GM21737 (cell line): ENCODE measurements around the gene CYP39A1.

Experiments
- ATAC-seq: cut with Tn5 transposase; IDR thresholded peaks from one replicate; pipeline ENCODE4 v1.9.1; 2021; ENCODE audit warnings: mild to moderate bottlenecking, moderate library complexity; ENCODE audit not compliant: unreplicated experiment

Gene CYP39A1, protein sequence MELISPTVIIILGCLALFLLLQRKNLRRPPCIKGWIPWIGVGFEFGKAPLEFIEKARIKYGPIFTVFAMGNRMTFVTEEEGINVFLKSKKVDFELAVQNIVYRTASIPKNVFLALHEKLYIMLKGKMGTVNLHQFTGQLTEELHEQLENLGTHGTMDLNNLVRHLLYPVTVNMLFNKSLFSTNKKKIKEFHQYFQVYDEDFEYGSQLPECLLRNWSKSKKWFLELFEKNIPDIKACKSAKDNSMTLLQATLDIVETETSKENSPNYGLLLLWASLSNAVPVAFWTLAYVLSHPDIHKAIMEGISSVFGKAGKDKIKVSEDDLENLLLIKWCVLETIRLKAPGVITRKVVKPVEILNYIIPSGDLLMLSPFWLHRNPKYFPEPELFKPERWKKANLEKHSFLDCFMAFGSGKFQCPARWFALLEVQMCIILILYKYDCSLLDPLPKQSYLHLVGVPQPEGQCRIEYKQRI

GRCh38 chr6:46652603-46653438 is at the start of gene CYP39A1, which contains the start of gene SLC25A27:
Gene CYP39A1, minus strand, starts transcription at chr6:46652818. Its CDS starts 236 bp downstream, at chr6:46652582.
Gene SLC25A27, plus strand, starts transcription at chr6:46652975. Its CDS starts 218 bp downstream, at chr6:46653193.
- peak; percentile 100 for ATAC-seq

DNA sequence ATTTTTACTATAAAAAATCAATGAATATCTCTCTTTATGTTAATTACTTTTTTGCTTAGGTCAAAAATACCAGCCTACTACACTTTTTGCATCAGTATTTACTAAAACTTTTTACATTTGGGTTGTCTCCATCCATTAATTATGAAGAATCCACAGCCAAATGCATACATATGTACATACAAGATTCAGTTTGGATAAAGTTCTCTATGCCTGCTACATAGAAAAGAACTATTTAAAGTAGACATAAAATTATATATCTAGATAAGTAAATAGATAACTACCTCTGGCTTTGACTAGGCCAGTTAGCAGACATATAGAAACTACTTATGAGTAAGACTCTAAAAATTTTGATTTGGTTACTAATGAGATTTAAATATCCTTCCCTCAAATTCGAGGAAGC is 47.4 kb upstream of the CYP39A1 start:
- ATAC-seq = no peak

DNA sequence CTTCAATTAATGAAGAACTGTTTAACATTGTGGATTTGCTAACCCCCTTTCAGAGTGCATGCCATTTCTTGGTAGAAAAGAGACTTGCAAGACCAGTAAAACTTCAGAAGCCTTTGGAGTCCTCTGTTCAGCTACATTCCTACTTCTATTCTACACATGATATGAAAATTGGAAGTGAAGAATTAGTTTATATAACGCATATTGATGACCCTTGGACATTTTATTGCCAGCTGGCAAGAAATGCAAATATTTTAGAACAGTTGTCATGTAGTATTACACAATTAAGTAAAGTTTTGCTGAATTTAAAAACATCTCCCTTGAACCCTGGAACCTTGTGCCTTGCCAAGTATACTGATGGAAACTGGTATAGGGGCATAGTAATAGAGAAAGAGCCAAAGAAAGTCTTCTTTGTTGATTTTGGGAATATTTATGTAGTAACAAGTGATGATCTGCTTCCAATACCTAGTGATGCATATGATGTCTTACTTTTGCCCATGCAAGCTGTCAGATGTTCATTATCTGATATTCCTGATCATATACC is 38.4 kb upstream of the CYP39A1 start:
- no peak for ATAC-seq

- ATAC-seq = no peak
Observed at GRCh38 chr6:46690141-46690755, 37.6 kb upstream of the CYP39A1 start.

DNA sequence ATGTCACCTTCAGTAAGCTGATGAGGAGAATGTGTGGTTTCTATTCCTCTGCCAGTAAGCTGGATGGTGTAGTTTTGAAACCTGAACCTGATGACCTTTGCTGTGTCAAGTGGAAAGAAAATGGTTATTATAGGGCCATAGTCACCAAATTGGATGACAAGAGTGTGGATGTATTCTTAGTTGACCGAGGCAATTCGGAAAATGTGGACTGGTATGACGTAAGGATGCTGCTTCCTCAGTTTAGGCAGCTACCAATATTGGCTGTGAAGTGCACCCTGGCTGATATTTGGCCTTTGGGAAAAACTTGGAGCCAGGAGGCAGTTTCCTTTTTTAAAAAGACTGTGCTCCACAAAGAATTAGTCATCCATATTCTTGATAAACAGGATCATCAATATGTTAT is 37.0 kb upstream of the CYP39A1 start:
- no peak for ATAC-seq

- no peak for ATAC-seq
Observed at GRCh38 chr6:46688966-46689335, 36.3 kb upstream of the CYP39A1 start.

- ATAC-seq = no peak
Observed at GRCh38 chr6:46688117-46688965, 35.7 kb upstream of the CYP39A1 start.

DNA sequence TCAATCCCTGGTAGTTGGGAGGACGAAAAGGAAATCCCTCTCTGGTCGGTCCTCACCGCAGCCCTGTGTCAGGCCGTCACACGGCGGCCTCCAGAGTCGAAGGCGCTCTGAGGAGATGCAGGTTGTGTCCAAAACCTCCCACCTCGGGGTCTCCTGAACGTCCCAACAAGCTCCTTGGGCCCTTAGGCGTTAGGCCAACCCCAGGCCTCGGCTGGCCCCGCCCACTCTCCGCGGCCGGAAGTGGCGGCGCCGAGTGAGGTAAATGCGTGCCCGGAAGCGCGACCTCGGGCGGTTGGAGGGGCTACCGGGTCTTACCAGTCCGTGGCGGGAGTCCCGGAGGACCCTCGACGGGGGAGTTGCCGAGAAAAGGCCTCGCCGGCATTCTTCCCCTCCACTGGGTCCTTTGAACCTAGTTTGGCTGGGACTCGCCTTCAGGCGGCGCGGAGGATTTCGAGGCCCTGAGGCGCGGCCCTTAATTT is 35.0 kb upstream of the CYP39A1 start, which contains the start of gene TDRD6:
Gene TDRD6, plus strand, starts transcription at position 267 of the 479 bp plus-strand sequence. CDS start 244 bp downstream, outside the sequence.
- no peak for ATAC-seq

DNA sequence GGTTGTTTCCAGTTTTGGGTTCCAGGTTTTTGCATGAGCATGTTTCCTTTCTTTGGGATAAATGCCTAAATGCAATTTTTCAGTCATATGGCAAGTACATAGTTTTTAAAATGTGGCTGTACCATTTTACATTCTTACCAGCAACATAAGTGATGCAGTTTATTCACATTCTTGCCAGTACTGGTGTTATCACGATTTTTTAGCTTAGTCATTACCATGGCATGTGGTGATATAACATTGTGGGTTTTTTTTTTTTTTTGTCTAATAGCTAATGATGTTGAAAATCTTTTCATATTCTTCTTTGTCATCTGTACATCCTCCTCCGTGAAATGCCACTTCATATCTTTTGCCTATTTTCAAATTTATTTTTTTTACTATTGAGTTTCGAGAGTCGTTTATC is 32.2 kb upstream of the CYP39A1 start:
- no peak for ATAC-seq

- ATAC-seq = no peak
Observed at GRCh38 chr6:46677314-46677654, 24.7 kb upstream of the CYP39A1 start.

DNA sequence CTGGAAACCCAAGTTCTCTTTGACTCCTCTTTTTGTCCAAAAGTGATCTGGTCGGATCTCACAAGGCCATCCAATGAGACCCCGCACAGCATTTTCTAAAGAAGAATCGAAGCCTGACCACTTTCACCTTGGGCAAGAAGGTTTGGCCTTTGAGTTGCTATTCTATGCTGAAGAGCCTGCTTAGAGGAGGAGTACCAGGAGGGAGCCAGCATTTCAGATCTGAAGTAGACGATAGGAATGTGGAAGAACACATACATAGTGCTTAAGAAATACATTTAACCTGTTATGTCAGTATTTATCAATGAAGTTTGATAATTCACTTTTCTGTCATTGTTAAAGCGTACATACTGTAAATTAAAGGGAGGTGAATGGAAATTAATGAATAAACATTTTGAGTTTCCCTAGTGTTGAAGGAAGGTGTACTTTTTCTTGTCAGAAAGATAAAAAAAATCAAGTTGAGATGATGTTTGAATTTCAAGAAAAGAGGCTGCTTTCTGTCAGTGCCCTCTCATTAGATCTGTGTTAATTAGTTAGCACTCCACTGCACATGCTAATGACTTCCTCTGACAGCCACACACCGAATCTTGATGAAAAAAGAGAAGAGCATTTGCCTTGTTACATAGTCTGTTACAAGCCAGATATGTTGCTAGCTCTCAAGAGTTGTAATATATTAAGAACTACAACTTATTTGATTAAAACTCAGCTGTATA is 24.1 kb upstream of the CYP39A1 start:
- no peak for ATAC-seq

DNA sequence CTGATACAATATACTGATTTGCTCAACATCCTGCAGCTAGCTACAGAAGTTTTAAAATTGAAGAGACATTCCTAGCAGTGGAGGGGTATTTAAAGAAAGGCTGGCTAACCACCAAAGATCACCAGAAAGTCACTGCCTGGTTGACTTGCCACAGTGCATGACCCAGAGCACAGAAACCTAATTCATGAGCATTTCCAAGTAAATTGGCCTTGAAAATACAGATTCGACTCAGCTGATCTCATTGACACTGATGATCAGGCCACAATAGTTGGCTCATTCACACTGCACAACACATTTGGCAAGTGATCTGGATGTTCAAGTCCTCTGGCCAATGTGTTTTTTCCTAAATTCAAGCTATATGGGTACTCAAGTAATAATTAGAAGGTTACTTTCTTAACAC is 21.8 kb upstream of the CYP39A1 start:
- no peak for ATAC-seq

DNA sequence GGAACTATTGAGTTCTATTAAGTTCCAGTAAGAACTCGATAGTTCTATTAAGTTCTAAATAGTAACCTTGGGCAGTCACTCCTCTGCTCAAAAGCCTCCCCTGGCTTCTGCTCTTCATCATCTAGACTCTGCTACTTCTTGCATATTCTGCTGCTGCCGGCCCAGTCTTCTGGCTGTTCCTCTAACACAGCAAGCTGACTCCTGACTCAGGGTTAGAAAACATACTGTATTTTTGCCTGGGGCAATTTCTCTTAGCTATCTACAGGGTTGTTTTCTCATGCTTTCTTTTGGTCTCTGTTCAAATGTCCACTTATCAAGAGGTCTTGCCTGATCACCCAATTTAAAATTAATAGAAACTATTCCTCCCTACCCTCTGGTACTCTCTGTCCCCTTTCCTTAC is 14.8 kb upstream of the CYP39A1 start:
- no peak for ATAC-seq

- ATAC-seq = no peak
Observed at GRCh38 chr6:46661483-46661882, 8.9 kb upstream of the CYP39A1 start.

GRCh38 chr6:46657642-46658041 is 5.0 kb upstream of the CYP39A1 start:
- ATAC-seq = no peak

DNA sequence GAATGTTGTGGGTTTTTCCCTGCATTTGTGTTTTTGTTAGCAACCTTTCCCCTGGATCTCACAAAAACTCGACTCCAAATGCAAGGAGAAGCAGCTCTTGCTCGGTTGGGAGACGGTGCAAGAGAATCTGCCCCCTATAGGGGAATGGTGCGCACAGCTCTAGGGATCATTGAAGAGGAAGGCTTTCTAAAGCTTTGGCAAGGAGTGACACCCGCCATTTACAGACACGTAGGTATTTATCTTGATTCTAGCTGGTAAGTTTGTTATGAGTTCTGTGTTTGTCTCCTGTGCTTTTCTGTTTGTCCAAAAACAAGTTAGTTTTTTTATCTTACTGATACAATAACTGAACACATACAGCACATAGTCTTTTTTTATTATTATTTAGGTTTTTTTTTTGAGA is 3.2 kb upstream of the CYP39A1 start:
- ATAC-seq = no peak

DNA sequence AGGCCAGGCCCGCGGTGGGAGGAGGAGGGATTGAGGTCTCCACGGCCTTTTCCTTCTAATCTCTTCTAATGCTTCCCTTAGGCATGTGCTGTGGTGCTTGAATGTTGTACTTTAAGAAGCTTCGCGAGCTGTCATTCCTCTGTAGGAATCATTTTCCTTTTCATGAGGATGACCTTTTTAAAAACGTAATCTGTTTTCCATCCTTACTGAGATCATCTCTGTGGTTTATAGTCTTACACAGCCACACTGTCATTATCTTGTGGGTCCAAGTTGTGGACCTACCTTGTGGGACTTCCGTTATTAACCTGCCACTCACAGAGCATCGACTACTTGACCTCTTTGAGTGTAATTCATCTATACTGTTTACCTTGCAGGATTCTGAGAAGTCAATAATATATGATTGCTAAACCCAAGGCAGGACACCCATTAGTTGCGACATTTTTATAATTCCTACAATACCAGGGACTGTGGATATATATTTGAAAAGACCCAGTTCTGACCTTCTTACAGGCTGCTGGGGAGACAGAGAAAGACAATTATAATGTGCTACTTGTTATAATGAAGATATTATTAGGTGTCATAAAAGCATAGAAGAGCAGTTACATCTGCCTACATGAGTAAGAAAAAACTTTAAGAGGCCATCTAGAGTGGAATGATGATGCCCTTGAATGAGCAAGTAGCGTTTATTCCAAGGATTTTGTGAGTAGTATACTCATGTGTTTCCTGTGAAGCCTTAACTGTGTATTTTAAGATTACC is 999 bp upstream of the CYP39A1 start:
- no peak for ATAC-seq

GRCh38 chr6:46652232-46652602 is 401 bp downstream of the CYP39A1 start:
- no peak for ATAC-seq

DNA sequence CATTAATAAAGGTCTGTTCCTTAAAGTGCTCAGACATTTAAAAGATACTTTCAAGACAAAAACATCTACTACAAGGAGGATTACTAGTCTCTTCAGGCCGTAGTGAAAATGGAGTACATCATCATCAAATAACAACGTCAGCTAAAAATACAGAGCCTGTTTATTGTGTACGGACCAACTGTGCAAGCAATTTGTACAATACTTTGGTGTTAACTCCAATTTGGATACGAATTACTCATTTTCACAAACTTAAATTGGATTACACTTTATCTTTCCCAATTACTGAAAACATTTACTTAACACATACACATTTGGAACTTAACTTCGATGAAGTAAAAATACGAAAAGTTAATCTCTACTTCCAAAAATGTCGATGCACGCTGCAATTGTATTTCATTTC is 802 bp downstream of the CYP39A1 start:
- no peak for ATAC-seq
